NCI-H2196 (cell line): Measurements from ENCODE around the gene RAP2C.
"Not testable (repeated sequence)": the region's sequence is repeated elsewhere in the genome, so short reads cannot be mapped to it uniquely, and the experiment has no call there.

Source experiments
- DNase-seq: peaks from one replicate; lab custom pipeline; 2025; ENCODE audit not compliant: unreplicated experiment; lab: John Stamatoyannopoulos, UW

RAP2C gene

GRCh38 chrX:132200976-132201375 is 18.3 kb downstream of the RAP2C start:
- no peak for DNase-seq

DNA sequence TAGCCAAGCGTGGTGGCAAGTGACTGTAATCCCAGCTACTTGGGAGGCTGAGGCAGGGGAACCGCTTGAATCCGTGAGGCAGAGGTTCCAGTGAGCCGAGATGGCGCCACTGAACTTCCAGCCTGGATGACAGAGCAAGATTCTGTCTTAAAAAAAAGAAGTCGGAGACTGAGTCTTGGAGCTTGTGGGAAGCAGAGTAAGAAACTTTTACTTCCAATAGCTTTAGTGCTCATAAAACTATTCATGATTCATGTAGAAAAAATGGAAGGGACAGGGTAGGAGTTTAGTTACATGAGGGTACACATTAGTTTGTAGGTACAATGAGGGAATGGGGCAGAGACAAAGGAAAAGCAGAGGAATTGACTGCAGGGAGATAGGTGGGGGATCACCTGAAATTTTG is 19.3 kb downstream of the RAP2C start:
- no peak for DNase-seq

- DNase-seq = no peak
These were observed 25.2 kb downstream of the RAP2C start for GRCh38 chrX:132193872-132194574.

DNA sequence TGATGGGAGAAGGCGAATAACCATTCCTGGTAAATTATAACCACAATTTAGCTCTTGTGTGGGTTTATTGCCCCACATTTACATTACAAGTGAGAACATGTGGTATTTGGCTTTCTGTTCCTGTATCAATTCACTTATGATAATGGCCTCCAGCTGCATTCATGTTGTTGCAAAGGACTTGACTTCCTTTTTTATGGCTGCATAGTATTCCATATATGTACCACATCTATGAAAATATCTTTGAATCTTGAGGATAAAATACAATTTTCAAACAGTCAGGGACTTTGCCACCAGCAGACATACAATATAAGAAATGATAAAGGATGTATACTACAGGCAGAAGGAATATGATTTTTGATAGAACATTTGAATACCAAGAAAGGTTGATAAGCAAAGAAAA is 27.3 kb downstream of the RAP2C start:
- no peak for DNase-seq

DNA sequence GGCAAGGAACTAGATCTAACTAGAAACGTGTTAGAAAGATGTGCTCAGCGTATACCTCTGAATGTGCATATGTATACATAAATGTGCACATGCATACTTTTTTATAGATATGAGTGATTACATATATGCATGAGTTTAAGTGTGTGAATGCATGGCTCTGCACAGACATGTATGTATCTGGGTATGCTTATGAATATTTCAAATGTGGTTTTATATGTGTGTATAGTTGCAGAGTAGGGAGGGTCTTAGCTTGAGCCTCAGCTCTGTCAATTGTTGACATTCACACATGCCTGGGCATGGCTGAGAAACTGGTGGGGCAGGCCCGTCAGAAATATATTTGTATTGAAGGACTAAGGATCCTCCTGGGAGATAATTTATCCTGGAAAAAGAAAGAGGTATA is 31.1 kb downstream of the RAP2C start:
- no peak for DNase-seq

DNA sequence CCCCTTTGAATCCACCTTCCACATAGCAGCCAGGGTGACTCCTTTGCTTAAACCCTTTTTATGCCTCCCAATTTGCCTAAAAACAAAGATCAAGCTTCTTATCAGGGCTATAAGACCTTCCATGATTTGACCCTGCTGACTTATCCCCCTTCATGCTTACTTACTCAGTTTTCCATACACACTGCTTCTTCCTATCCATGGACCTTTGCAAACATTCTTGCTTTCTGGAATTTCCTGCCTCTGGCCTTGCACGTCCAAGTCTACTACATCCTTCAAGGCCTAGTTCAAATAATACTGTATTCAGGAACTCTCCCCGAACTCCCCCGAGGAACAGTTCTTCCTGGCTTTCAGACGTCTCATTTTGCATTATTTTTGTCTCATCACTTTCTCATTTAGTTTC is 31.8 kb downstream of the RAP2C start:
- no peak for DNase-seq

DNA sequence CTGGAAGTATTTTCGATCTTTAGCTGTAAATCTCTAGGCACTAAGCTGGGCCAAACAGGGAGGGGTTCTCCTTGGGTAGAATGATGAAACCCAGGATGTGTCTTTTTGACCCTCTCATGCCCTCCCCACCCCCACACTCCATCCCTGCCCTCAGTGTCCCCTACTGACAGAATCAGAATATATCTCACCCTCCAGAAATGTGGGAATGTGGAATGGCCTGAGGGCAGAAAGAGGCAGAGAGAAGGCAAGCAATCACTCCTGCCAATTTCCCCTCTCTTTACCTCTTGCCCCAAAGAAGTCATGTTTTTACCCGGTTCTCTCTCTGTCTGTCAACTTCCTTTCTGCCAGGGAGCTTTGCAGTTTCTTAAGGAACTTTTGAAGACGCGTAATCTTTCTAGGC is 34.4 kb downstream of the RAP2C start:
- no peak for DNase-seq

DNA sequence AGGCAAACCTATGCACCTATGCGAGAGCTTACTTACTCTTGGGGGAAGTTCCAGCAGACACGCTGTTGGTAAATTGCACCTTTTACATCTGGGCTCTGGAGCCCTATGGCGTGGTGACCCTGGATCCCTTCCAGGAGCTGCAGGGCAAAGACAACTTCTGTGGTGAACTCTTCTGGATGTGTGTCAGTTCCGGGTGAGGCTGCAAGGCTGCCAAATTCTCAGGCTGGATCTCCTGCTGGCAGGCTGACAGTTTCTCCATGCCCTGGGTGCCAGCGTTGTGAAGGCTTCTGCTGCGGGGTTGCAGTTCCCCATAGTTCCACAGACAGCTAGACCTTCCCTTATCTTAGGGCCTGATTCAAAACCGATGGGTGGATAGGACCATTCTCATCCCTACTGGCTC is 37.9 kb downstream of the RAP2C start:
- DNase-seq = peak; percentile 12

- DNase-seq = no peak
These were observed 38.3 kb downstream of the RAP2C start for GRCh38 chrX:132180929-132181328.

DNA sequence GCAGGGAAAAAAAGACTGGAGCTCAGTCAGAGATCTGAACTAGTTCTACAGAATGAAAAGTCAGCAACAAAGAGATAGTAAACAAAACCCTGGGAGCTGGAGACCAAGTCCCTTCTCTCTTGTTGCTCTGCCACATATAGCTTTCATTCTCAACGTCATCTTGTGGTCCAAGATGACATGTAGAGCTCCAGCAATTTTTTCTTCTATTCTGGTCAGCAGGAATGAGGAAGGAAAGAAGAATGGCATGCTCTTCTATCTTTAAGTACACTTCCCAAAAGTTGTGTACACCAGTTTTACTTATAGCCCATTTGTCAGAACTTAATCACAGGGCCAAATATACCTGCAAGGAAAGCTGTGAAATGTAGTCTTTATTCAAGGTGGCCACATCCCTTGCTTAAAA is 45.6 kb downstream of the RAP2C start:
- no peak for DNase-seq

DNA sequence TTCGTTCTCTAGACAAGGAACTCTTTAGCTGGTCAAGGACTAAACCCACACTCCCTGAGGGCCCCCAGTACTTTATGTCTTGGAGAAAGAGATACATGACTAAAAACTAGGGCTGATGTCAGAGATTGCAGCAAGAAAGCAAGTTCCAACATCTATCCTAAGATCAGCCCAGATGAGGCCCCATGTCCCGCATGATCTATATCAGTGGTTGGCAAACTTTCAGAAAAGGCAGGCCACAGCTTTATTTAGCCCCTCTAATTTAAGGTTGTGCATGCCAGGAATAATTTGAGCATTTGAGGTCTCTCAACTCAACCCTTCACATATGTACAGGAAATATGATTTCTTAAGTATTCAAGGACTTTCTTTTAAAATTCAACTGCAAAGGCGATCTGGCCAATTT is 47.4 kb downstream of the RAP2C start:
- no peak for DNase-seq

DNA sequence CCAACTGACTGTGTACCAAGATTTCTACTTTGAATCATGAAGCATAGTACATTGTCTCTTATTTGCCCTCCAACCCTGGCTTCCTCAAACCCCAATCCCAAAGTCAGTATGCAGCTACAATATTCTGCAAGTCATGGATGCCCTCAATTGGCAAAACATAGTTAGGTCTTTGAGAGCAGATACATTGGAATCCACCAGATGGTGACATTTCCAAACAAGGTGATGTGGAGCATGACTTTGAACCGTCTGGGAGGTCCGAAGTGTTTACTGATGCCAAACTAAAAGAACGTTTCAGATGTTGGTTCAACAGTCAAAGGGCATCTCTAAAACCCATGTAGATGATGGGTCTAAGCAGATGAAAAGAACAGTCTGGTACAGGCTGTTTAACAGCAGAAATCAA is 47.8 kb downstream of the RAP2C start:
- no peak for DNase-seq

- DNase-seq = no peak
These were observed 49.7 kb downstream of the RAP2C start for GRCh38 chrX:132169554-132169953.

DNA sequence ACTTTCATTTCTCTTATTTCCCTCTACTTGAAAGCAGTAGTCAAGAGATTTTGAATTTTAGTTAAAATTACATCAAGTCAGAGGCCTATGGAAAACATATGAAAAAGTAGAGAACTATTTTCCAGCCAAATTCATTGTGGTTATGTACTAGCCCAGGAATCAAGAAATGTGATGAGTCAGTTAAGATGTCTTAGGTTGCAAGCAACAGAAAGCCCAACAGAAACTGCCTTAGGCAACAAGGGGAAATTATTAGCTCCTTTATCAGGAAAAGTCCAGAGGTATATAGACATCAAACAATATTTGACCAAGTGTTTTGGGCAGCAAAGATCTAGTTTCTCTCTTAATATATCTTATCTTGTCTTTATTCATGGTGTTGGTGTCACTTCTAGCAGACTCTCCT is 53.6 kb downstream of the RAP2C start:
- no peak for DNase-seq

GRCh38 chrX:132165005-132165404 is 54.2 kb downstream of the RAP2C start:
- no peak for DNase-seq

GRCh38 chrX:132163094-132163493 is 56.2 kb downstream of the RAP2C start:
- DNase-seq = not testable (repeated sequence)

- no peak for DNase-seq
These were observed 66.1 kb downstream of the RAP2C start for GRCh38 chrX:132153166-132153565.
